KMS-11 (cell line): ENCODE measurements around the gene RASGRP1.

Experiments used
- H2AFZ ChIP-seq: fragments of 200-600 bp; sonication (generic); 2 replicates; pipeline ENCODE4 v1.6.1; 2016; ENCODE audit warnings: antibody characterized with exemption, mixed run types, low read depth
- H3K27ac ChIP-seq: fragments of 200-600 bp; sonication (generic); 2 replicates; pipeline ENCODE4 v1.6.1; 2016; ENCODE audit warnings: mild to moderate bottlenecking, mixed run types
- H3K27me3 ChIP-seq: fragments of 200-600 bp; sonication (generic); 2 replicates; pipeline ENCODE4 v1.6.1; 2017; ENCODE audit warnings: mild to moderate bottlenecking, low read depth, mixed run types, moderate library complexity; ENCODE audit not compliant: insufficient read depth
- H3K36me3 ChIP-seq: fragments of 200-600 bp; sonication (generic); 2 replicates; pipeline ENCODE4 v1.6.1; 2017; ENCODE audit warnings: mild to moderate bottlenecking, mixed run types; ENCODE audit not compliant: insufficient read depth
- H3K4me1 ChIP-seq: fragments of 200-600 bp; sonication (generic); 2 replicates; pipeline ENCODE4 v1.6.1; 2016; ENCODE audit warnings: mild to moderate bottlenecking, low read depth, mixed run types; ENCODE audit not compliant: poor library complexity, severe bottlenecking
- H3K4me2 ChIP-seq: fragments of 200-600 bp; sonication (generic); 2 replicates; pipeline ENCODE4 v1.7.0; 2016; ENCODE audit warnings: mild to moderate bottlenecking, mixed run types
- H3K4me3 ChIP-seq: fragments of 200-600 bp; sonication (generic); IDR thresholded peaks from 2 replicates; pipeline ENCODE4 v1.6.1; 2017; ENCODE audit warnings: low read depth, low read length, mixed read lengths; ENCODE audit not compliant: insufficient read depth
- H3K79me2 ChIP-seq: fragments of 200-600 bp; sonication (generic); 2 replicates; pipeline ENCODE4 v1.6.1; 2016; ENCODE audit warnings: low read depth, mixed run types; ENCODE audit not compliant: insufficient read depth
- H3K9ac ChIP-seq: fragments of 200-600 bp; sonication (generic); 2 replicates; pipeline ENCODE4 v1.6.1; 2016; ENCODE audit warnings: mild to moderate bottlenecking, mixed run types
- H4K20me1 ChIP-seq: fragments of 200-600 bp; sonication (generic); 2 replicates; pipeline ENCODE4 v1.6.1; 2016; ENCODE audit warnings: mild to moderate bottlenecking, mixed run types; ENCODE audit not compliant: insufficient read depth
- CTCF ChIP-seq: fragments of 200-600 bp; sonication (generic); conservative IDR thresholded peaks from 2 replicates; pipeline ENCODE4 v1.6.1; 2017; ENCODE audit warnings: low read depth, mild to moderate bottlenecking, antibody characterized with exemption, low read length, moderate library complexity, mixed read lengths

RASGRP1 gene

GRCh38 chr15:38526158-38526557, 38.5 kb downstream of the RASGRP1 start:
- H3K4me1 ChIP-seq = no peaks in the 10 kb centered on the region
- no peaks in the 10 kb centered on the region for H4K20me1 ChIP-seq
- no peaks in the 10 kb centered on the region for H3K79me2 ChIP-seq
- H3K9ac ChIP-seq = no peak overlapping the region
- no peak overlapping the region for H3K4me3 ChIP-seq
- H3K27me3 ChIP-seq = no peaks in the 10 kb centered on the region
- H3K27ac ChIP-seq = no peak overlapping the region
- no peak overlapping the region for H2AFZ ChIP-seq
- no peaks in the 10 kb centered on the region for H3K36me3 ChIP-seq
- no peak overlapping the region for H3K4me2 ChIP-seq
- TF ChIP-seq CTCF = no peak

- no peaks in the 10 kb centered on the region for H3K27me3 ChIP-seq
- no peaks in the 10 kb centered on the region for H3K4me1 ChIP-seq
- TF ChIP-seq CTCF = no peak
- H2AFZ ChIP-seq = no peak overlapping the region
- H4K20me1 ChIP-seq = no peaks in the 10 kb centered on the region
- no peaks in the 10 kb centered on the region for H3K36me3 ChIP-seq
- no peak overlapping the region for H3K27ac ChIP-seq
- no peaks in the 10 kb centered on the region for H3K79me2 ChIP-seq
- H3K9ac ChIP-seq = no peak overlapping the region
- H3K4me2 ChIP-seq = no peak overlapping the region
- no peak overlapping the region for H3K4me3 ChIP-seq
Measured at GRCh38 chr15:38525489-38525888, 39.1 kb downstream of the RASGRP1 start.

- Histone ChIP-seq H3K4me3 (no peak overlapping the region), H3K36me3 (no peaks in the 10 kb centered on the region), H2AFZ (no peak overlapping the region), H3K4me2 (no peak overlapping the region), H3K4me1 (no peaks in the 10 kb centered on the region), H3K79me2 (no peaks in the 10 kb centered on the region), H4K20me1 (no peaks in the 10 kb centered on the region), H3K9ac (no peak overlapping the region), H3K27ac (no peak overlapping the region), H3K27me3 (no peaks in the 10 kb centered on the region)
- no peak for TF ChIP-seq CTCF
Measured at GRCh38 chr15:38524156-38524555, 40.5 kb downstream of the RASGRP1 start.

GRCh38 chr15:38522922-38523321, 41.7 kb downstream of the RASGRP1 start:
- no peak overlapping the region for H3K27ac ChIP-seq
- H3K27me3 ChIP-seq = no peaks in the 10 kb centered on the region
- no peaks in the 10 kb centered on the region for H3K79me2 ChIP-seq
- no peaks in the 10 kb centered on the region for H4K20me1 ChIP-seq
- H3K4me1 ChIP-seq = no peaks in the 10 kb centered on the region
- H3K4me3 ChIP-seq = no peak overlapping the region
- H3K36me3 ChIP-seq = no peaks in the 10 kb centered on the region
- TF ChIP-seq CTCF = no peak
- H2AFZ ChIP-seq = no peak overlapping the region
- no peak overlapping the region for H3K4me2 ChIP-seq
- H3K9ac ChIP-seq = no peak overlapping the region

GRCh38 chr15:38521316-38521715, 43.3 kb downstream of the RASGRP1 start:
- H3K79me2 ChIP-seq = no peaks in the 10 kb centered on the region
- no peak overlapping the region for H3K4me2 ChIP-seq
- H3K9ac ChIP-seq = no peak overlapping the region
- no peak overlapping the region for H3K27ac ChIP-seq
- no peak overlapping the region for H2AFZ ChIP-seq
- H4K20me1 ChIP-seq = no peaks in the 10 kb centered on the region
- no peaks in the 10 kb centered on the region for H3K36me3 ChIP-seq
- no peaks in the 10 kb centered on the region for H3K27me3 ChIP-seq
- no peaks in the 10 kb centered on the region for H3K4me1 ChIP-seq
- TF ChIP-seq CTCF = no peak
- no peak overlapping the region for H3K4me3 ChIP-seq
